Measurements from ENCODE around the gene GSTM3. TPM values are rescaled to one million over a fixed set of nuclear protein-coding genes. Genes with fewer than 3 reads are reported as not detected.

GSTM3 gene
- total and polyA plus RNA-seq, 2 experiments from 2014 or later: 30.0 to 75.2 TPM

DNA sequence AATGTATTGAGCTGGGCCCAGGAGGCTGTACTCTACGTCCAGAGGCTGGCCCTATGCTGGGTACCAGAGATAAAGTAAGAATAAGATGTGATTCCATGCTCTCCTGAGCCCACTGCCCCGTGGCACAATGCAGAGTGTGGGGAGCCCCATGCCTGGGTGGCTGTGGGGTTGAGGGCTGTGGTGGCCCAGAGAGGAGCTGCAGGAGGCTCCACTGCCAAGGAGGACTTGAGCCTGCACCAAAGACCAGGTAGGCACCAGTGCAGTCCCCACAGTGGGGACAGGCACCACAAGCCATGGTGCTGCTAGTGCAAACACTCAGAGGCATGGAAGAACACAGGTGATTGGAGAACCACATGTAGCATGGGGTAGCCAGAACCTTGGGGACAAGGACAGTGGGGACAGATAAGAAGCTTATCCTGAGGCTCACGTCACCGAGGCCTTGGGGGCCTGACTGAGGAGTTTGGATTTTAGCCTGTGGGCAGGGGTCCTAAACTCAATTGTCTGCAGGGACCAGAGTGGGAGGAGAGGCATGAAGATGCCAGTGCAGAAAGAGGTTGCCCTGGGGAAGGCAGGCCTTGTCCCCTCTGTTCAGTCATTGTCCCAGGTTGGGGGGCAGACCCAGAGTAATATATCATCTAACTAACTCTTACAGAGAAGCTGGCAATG lies 44.7 kb upstream of the GSTM3 start:
- Histone ChIP-seq H3K79me2 (ENCODE audit: insufficient read depth) (no peaks in the 10 kb centered on the region), H3K4me3 (no peak overlapping the region), H3K9ac (no peak overlapping the region), H3K27me3 (replicated peaks; ENCODE audit: insufficient read depth) (no peaks in the 10 kb centered on the region), H4K20me1 (ENCODE audit: insufficient read depth) (no peaks in the 10 kb centered on the region), H3K4me2 (ENCODE audit: unreplicated experiment) (no peak overlapping the region), H3K4me1 (ENCODE audit: insufficient read depth) (peaks cover 26% of the 10 kb centered on the region), H3K9me3 (ENCODE audit: low read depth) (no peaks in the 10 kb centered on the region), H3K36me3 (ENCODE audit: low read depth) (no peaks in the 10 kb centered on the region), H2AFZ (no peak overlapping the region), H3K9me2 (ENCODE audit: insufficient read depth) (no peaks in the 10 kb centered on the region), H3K27ac (no peak overlapping the region), H3F3A (ENCODE audit: insufficient read depth) (0 out of 2 replicates have a peak, but pooled peaks cover 10% of the 10 kb centered on the region)
- 91 to 93% methylated on average over 4 of the region's 4 CpGs for WGBS, 2 experiments (ENCODE audit: low coverage in 1 of 2, low lambda C conversion rate in 2 of 2, missing lambda C conversion rate in 2 of 2)
- TF ChIP-seq EZH2phosphoT487 (IDR thresholded peaks at IDR 0.05; ENCODE audit: insufficient read depth, low read depth): no peak
- TF ChIP-seq EZH2 (IDR thresholded peaks at IDR 0.05; ENCODE audit: insufficient read depth, poor library complexity, severe bottlenecking): no peak
- in situ Hi-C loops (cut with MboI): no loop called here
- no peak for DNase-seq

DNA sequence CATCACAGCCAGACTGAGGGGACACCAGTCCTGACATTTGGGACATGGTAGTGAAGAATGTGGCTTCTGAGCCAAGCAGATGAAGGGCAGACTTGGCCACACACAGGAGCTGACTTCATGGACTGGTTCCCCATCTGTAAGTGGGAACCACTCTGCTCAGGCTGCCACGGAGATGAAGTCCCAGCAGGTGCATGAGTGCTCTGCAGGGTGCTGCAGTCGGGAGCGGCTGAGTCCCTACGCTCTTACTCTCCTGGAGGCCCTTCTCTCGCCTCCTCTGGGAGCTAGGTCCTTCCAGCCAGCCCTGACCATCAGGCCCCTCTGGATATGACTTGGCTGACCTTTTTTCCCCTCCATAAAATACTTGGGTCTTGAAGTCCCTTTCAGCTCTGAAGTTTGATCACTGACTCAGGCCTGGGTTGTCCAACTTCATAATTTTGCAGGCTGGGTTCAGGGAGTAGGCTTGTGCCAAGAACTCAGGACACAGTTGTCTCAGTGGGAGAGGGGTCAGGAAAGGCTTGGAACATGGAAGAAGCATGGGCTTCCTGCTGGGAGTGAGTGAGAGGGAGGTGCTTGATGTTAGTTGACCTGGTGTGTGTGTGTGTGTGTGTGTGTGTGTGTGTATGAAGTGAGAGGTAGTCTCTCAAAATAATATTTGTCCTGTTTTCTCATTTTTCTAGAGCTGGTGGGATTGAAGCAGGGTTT lies 43.9 kb upstream of the GSTM3 start:
- Histone ChIP-seq H3K36me3 (ENCODE audit: low read depth) (no peaks in the 10 kb centered on the region), H3K9me2 (ENCODE audit: insufficient read depth) (no peaks in the 10 kb centered on the region), H3K27ac (no peak overlapping the region), H3K4me3 (no peak overlapping the region), H2AFZ (no peak overlapping the region), H3K4me1 (ENCODE audit: insufficient read depth) (peaks cover 26% of the 10 kb centered on the region), H3K9ac (no peak overlapping the region), H3K9me3 (ENCODE audit: low read depth) (no peaks in the 10 kb centered on the region), H4K20me1 (ENCODE audit: insufficient read depth) (no peaks in the 10 kb centered on the region), H3K27me3 (replicated peaks; ENCODE audit: insufficient read depth) (no peaks in the 10 kb centered on the region), H3K79me2 (ENCODE audit: insufficient read depth) (no peaks in the 10 kb centered on the region), H3K4me2 (ENCODE audit: unreplicated experiment) (no peak overlapping the region), H3F3A (ENCODE audit: insufficient read depth) (0 out of 2 replicates have a peak, but pooled peaks cover 10% of the 10 kb centered on the region)
- in situ Hi-C loops (cut with MboI): no loop called here
- DNase-seq: no peak
- 99% methylated on average over 5 of the region's 5 CpGs for WGBS, 2 experiments (ENCODE audit: low coverage in 1 of 2, low lambda C conversion rate in 2 of 2, missing lambda C conversion rate in 2 of 2)
- TF ChIP-seq EZH2 (IDR thresholded peaks at IDR 0.05; ENCODE audit: insufficient read depth, poor library complexity, severe bottlenecking) (no peak), EZH2phosphoT487 (IDR thresholded peaks at IDR 0.05; ENCODE audit: insufficient read depth, low read depth) (no peak)

DNA sequence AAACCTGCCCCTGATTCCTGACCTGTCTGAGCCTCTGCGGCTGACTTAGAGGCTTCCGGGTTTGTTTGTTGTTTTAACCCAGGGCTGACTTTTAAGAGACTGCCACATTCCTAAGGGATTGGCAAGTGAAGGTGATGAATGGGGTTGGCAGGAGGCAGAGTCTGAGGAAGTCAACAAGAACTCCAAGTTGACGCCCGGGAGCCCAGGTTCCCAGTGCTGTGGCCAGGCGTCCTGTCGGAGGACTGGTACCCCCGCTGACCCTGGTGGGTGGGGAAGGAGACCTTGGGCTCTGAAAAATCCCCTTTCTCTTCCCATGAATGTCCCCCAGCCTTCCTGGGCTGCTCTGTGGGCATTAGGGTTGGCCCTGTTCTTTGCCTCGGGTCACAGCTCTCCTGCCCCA lies 42.6 kb upstream of the GSTM3 start:
- H3K9me2 ChIP-seq (ENCODE audit: insufficient read depth): no peaks in the 10 kb centered on the region
- 0 out of 2 replicates have a peak overlapping the region, but pooled peaks have one; percentile 26 for H3K9ac ChIP-seq
- H3K9me3 ChIP-seq (ENCODE audit: low read depth): no peaks in the 10 kb centered on the region
- no peaks in the 10 kb centered on the region for H4K20me1 ChIP-seq (ENCODE audit: insufficient read depth)
- H3K4me3 ChIP-seq: no peak overlapping the region
- H3K79me2 ChIP-seq (ENCODE audit: insufficient read depth): no peaks in the 10 kb centered on the region
- H3K36me3 ChIP-seq (ENCODE audit: low read depth): no peaks in the 10 kb centered on the region
- TF ChIP-seq EZH2 (IDR thresholded peaks at IDR 0.05; ENCODE audit: insufficient read depth, poor library complexity, severe bottlenecking) (no peak), EZH2phosphoT487 (IDR thresholded peaks at IDR 0.05; ENCODE audit: insufficient read depth, low read depth) (peak; percentile 89)
- H3K4me1 ChIP-seq (ENCODE audit: insufficient read depth): peaks cover 26% of the 10 kb centered on the region
- 29 to 31% methylated on average over 8 of the region's 8 CpGs for WGBS, 2 experiments (ENCODE audit: low coverage in 1 of 2, low lambda C conversion rate in 2 of 2, missing lambda C conversion rate in 2 of 2)
- H3K27me3 ChIP-seq (replicated peaks; ENCODE audit: insufficient read depth): no peaks in the 10 kb centered on the region
- peak overlapping the region; percentile 69 for H3K4me2 ChIP-seq (ENCODE audit: unreplicated experiment)
- H3F3A ChIP-seq (ENCODE audit: insufficient read depth): 0 out of 2 replicates have a peak, but pooled peaks cover 10% of the 10 kb centered on the region
- in situ Hi-C loops (cut with MboI): no loop called here
- no peak overlapping the region for H2AFZ ChIP-seq
- DNase-seq: peak; percentile 88
- no peak overlapping the region for H3K27ac ChIP-seq

DNA sequence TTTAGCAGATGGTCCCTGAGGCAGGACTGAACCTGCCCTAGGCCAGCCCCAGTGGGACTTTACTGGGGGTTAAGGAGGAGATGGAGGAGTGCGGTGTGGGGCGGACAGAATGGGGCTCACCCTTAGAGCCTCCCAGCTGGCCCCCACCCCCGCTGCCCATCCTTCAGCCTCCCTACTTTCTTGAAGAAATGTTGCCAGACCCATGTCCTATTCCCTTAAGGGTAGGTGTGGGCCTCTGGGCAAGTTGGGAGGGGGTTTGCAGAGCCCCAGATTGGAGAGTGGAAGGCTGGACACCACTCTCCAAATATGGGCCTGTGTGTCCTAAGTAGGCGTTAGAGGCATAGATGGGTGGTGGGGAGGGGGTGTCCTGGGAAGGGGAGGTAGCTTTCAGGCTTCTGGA lies 42.1 kb upstream of the GSTM3 start:
- Histone ChIP-seq H3K4me1 (ENCODE audit: insufficient read depth) (peaks cover 26% of the 10 kb centered on the region), H3F3A (ENCODE audit: insufficient read depth) (0 out of 2 replicates have a peak, but pooled peaks cover 10% of the 10 kb centered on the region), H2AFZ (no peak overlapping the region), H3K27ac (no peak overlapping the region), H3K4me2 (ENCODE audit: unreplicated experiment) (no peak overlapping the region), H3K9me2 (ENCODE audit: insufficient read depth) (no peaks in the 10 kb centered on the region), H3K79me2 (ENCODE audit: insufficient read depth) (no peaks in the 10 kb centered on the region), H4K20me1 (ENCODE audit: insufficient read depth) (no peaks in the 10 kb centered on the region), H3K9me3 (ENCODE audit: low read depth) (no peaks in the 10 kb centered on the region), H3K27me3 (replicated peaks; ENCODE audit: insufficient read depth) (no peaks in the 10 kb centered on the region), H3K36me3 (ENCODE audit: low read depth) (no peaks in the 10 kb centered on the region), H3K4me3 (no peak overlapping the region), H3K9ac (no peak overlapping the region)
- TF ChIP-seq EZH2 (IDR thresholded peaks at IDR 0.05; ENCODE audit: insufficient read depth, poor library complexity, severe bottlenecking) (no peak), EZH2phosphoT487 (IDR thresholded peaks at IDR 0.05; ENCODE audit: insufficient read depth, low read depth) (no peak)
- DNase-seq: no peak
- in situ Hi-C loops (cut with MboI): no loop called here
- 90 to 97% methylated on average over 4 of the region's 4 CpGs for WGBS, 2 experiments (ENCODE audit: low coverage in 1 of 2, low lambda C conversion rate in 2 of 2, missing lambda C conversion rate in 2 of 2)
